Nephron progenitor cell (in vitro differentiated cells): ENCODE measurements around the gene RMRP.
"Not testable (repeated sequence)": the region's sequence is repeated elsewhere in the genome, so short reads cannot be mapped to it uniquely, and the experiment has no call there.

Experiments used
- DNase-seq: peaks from one replicate; pipeline ENCODE4 v3.0.0; 2021
- H3K27ac Mint-ChIP-seq: 2 replicates; pipeline ENCODE4 v1.8.0; 2021; ENCODE audit warnings: mild to moderate bottlenecking, moderate library complexity, mixed read lengths
- H3K27me3 Mint-ChIP-seq: 2 replicates; pipeline ENCODE4 v1.8.0; 2021; ENCODE audit warnings: mild to moderate bottlenecking, low read depth, mixed read lengths; ENCODE audit not compliant: poor library complexity
- H3K36me3 Mint-ChIP-seq: 2 replicates; pipeline ENCODE4 v1.8.0; 2021; ENCODE audit warnings: low read depth, mixed read lengths
- H3K4me1 Mint-ChIP-seq: 2 replicates; pipeline ENCODE4 v1.8.0; 2021; ENCODE audit warnings: mixed read lengths
- H3K4me3 Mint-ChIP-seq: 2 replicates; pipeline ENCODE4 v1.8.0; 2021; ENCODE audit warnings: mild to moderate bottlenecking, moderate library complexity, mixed read lengths
- H3K9me3 Mint-ChIP-seq: 2 replicates; pipeline ENCODE4 v1.8.0; 2021; ENCODE audit warnings: mild to moderate bottlenecking, moderate library complexity, mixed read lengths
- CTCF ChIP-seq: fragments of 200-600 bp; sonication (generic); IDR thresholded peaks from 2 replicates; pipeline ENCODE4 v1.5.0; 2021; ENCODE audit warnings: antibody characterized with exemption

Gene RMRP

DNA sequence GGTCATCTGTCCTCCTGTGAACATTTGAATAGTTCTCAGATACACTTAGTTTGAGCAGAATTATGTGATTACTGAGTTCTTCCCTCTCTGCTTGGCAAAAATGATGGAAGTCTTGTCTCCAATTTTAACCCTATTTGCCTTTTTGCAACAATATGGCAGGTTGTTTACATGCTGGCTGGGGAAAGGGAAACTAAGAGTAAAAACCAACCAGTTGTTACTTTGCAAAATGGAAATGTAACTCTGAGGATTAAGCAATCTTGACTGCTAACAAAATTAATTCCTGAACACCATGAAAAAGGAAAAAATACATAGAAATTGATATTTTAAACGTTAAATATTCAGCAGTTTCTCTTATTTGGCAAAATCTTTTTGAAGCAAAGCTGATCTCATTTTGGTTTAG lies 18.2 kb downstream of the RMRP start:
- Mint-ChIP-seq H3K9me3 (peaks cover 26% of the 10 kb centered on the region), H3K27ac (no peak overlapping the region), H3K27me3 (peaks cover 19% of the 10 kb centered on the region), H3K36me3 (peaks cover 29% of the 10 kb centered on the region), H3K4me3 (no peak overlapping the region), H3K4me1 (peaks cover 20% of the 10 kb centered on the region)
- no peak for DNase-seq
- no peak for TF ChIP-seq CTCF

- DNase-seq, H3K4me3 Mint-ChIP-seq, H3K27ac Mint-ChIP-seq: not testable (repeated sequence)
- peaks cover 26% of the 10 kb centered on the region for H3K9me3 Mint-ChIP-seq
- peaks cover 19% of the 10 kb centered on the region for H3K27me3 Mint-ChIP-seq
- peaks cover 26% of the 10 kb centered on the region for H3K36me3 Mint-ChIP-seq
- peaks cover 20% of the 10 kb centered on the region for H3K4me1 Mint-ChIP-seq
These were observed 18.6 kb downstream of the RMRP start for GRCh38 chr9:35639225-35639624.

DNA sequence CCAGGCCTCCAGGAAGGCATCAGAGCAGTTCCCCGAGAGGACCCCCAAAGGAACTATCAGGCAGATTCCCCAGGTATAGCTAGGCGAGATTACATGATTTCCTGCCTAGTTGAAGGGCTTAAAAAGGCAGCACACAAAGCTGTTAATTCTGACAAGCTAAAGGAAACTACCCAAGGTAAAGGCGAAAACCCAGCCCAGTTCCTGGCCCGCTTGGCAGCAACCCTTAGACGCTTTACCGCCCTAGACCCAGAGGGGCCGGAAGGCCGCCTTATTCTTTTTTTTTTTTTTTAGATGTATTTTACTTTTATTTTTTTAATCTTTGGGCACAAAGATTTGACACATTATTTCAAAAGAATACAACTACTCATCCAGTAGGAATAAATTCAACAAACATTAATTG lies 19.1 kb downstream of the RMRP start:
- Mint-ChIP-seq H3K36me3 (peaks cover 26% of the 10 kb centered on the region), H3K4me1 (peaks cover 24% of the 10 kb centered on the region), H3K27me3 (peaks cover 19% of the 10 kb centered on the region), H3K9me3 (peaks cover 26% of the 10 kb centered on the region)
- H3K4me3 Mint-ChIP-seq, DNase-seq, H3K27ac Mint-ChIP-seq: not testable (repeated sequence)

- H3K36me3 Mint-ChIP-seq, result peaks cover 32% of the 10 kb centered on the region
- H3K27ac Mint-ChIP-seq, DNase-seq, H3K4me3 Mint-ChIP-seq: not testable (repeated sequence)
- peaks cover 33% of the 10 kb centered on the region for H3K9me3 Mint-ChIP-seq
- H3K27me3 Mint-ChIP-seq, result peaks cover 22% of the 10 kb centered on the region
- peaks cover 30% of the 10 kb centered on the region for H3K4me1 Mint-ChIP-seq
These were observed 20.3 kb downstream of the RMRP start for GRCh38 chr9:35637427-35637955.

DNA sequence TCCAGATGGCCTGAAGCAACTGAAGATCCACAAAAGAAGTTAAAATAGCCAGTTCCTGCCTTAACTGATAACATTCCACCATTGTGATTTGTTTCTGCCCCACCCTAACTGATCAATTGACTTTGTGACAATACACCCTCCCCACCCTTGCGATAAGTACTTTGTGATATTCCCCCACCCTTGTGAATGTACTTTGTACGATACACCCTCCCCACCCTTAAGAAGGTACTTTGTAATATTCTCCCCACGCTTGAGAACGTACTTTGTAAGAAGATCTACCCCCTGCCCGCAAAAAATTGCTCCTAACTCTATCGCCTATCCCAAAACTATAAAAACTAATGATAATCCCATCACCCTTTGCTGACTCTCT lies 21.0 kb downstream of the RMRP start:
- Mint-ChIP-seq H3K4me1 (peaks cover 30% of the 10 kb centered on the region), H3K36me3 (peaks cover 32% of the 10 kb centered on the region), H3K9me3 (peaks cover 33% of the 10 kb centered on the region), H3K27me3 (peaks cover 22% of the 10 kb centered on the region)
- not testable (repeated sequence) for H3K4me3 Mint-ChIP-seq, H3K27ac Mint-ChIP-seq, DNase-seq

DNA sequence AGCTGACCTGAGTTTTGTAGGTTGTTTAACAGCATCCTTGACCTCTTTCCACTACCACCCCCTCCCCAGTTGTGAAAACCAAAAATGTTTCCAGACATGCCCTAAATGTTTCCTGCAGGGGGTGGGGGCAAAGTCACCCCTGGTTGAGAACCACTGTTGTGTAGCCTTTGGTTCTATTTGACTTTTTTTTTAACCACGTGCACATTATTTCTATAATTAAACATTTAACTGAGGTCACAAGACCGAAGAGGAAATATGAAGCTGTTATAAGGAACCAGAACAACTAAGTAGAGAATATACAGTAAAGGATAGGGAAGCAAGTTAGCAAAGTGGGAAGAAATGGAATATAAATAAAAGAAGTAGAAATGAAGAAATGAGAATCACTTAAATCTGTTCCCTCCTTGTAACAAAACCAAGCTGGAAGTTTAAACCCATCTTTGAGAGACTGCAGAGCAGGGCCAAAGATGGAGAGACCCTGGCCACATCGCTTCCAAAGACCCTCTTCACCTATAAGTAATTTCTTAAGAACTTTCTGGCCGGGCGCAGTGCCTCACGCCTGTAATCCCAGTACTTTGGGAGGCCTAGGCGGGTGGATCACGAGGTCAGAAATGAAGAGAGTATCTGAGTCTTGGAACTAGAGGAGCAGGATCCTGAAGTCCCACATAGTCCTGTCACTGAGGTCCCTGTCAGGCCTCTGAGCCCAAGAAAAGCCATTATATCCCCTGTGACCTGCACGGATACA lies 21.5 kb downstream of the RMRP start:
- DNase-seq, result no peak
- Mint-ChIP-seq H3K27me3 (peaks cover 19% of the 10 kb centered on the region), H3K4me3 (no peak overlapping the region), H3K4me1 (peaks cover 30% of the 10 kb centered on the region), H3K9me3 (peaks cover 28% of the 10 kb centered on the region), H3K36me3 (peaks cover 27% of the 10 kb centered on the region), H3K27ac (no peak overlapping the region)
- TF ChIP-seq CTCF, result no peak

- no peak for DNase-seq
- H3K4me1 Mint-ChIP-seq, result peaks cover 30% of the 10 kb centered on the region
- peaks cover 21% of the 10 kb centered on the region for H3K36me3 Mint-ChIP-seq
- peak overlapping the region; percentile 37 for H3K27ac Mint-ChIP-seq
- H3K9me3 Mint-ChIP-seq, result peaks cover 22% of the 10 kb centered on the region
- peaks cover 19% of the 10 kb centered on the region for H3K27me3 Mint-ChIP-seq
- no peak overlapping the region for H3K4me3 Mint-ChIP-seq
- no peak for TF ChIP-seq CTCF
These were observed 22.1 kb downstream of the RMRP start for GRCh38 chr9:35635730-35636129.

- Mint-ChIP-seq H3K27ac (no peak overlapping the region), H3K36me3 (peaks cover 6% of the 10 kb centered on the region), H3K4me1 (peaks cover 13% of the 10 kb centered on the region), H3K27me3 (peaks cover 3% of the 10 kb centered on the region), H3K9me3 (peaks cover 7% of the 10 kb centered on the region), H3K4me3 (no peak overlapping the region)
- no peak for DNase-seq
- TF ChIP-seq CTCF, result no peak
These were observed 28.2 kb downstream of the RMRP start for GRCh38 chr9:35629597-35629996.
